Subcutaneous abdominal adipose tissue (tissue), 5 donors: Measurements from ENCODE around the gene WARS2.
A peak's percentile ranks its signal among the peaks of the same experiment; 100 is the strongest.

Experiments
- H3K27ac ChIP-seq: one replicate; pipeline ENCODE4 v1.7.0; 2013; ENCODE audit warnings: low read depth, mild to moderate bottlenecking, inconsistent platforms, low read length, moderate library complexity
- H3K27me3 ChIP-seq, 5 donors: one replicate each; pipeline ENCODE4 v1.7.0; 2013; ENCODE audit warnings: low read length in 5 of 5, inconsistent platforms in 1 of 5; ENCODE audit not compliant: control insufficient read depth in 5 of 5, insufficient read depth in 4 of 5
- H3K36me3 ChIP-seq, 5 donors: one replicate each; pipeline ENCODE4 v1.7.0; 2013; ENCODE audit warnings: low read length in 5 of 5; ENCODE audit not compliant: control insufficient read depth in 5 of 5, insufficient read depth in 5 of 5
- H3K4me1 ChIP-seq, 5 donors: one replicate each; pipeline ENCODE4 v1.7.0; 2013; ENCODE audit warnings: low read length in 5 of 5, mild to moderate bottlenecking in 3 of 5, moderate library complexity in 1 of 5; ENCODE audit not compliant: control insufficient read depth in 5 of 5, insufficient read depth in 5 of 5
- H3K4me3 ChIP-seq, 5 donors: one replicate each; pipeline ENCODE4 v1.7.0; 2013; ENCODE audit warnings: low read length in 5 of 5, low read depth in 1 of 5
- H3K9ac ChIP-seq, 5 donors: one replicate each; pipeline ENCODE4 v1.7.0; 2013; ENCODE audit warnings: low read length in 5 of 5, mild to moderate bottlenecking in 4 of 5, moderate library complexity in 3 of 5
- H3K9me3 ChIP-seq, 5 donors: one replicate each; pipeline ENCODE4 v1.7.0; 2013; ENCODE audit warnings: low read length in 5 of 5; ENCODE audit not compliant: control insufficient read depth in 5 of 5
- donor health status: healthy.
- donor health status: healthy.
- donor health status: healthy.
- donor health status: healthy.
- donor health status: healthy.

The WARS2 gene

GRCh38 chr1:118984086-118984721 lies 156.2 kb downstream of the WARS2 start:
- Histone ChIP-seq H3K27me3 (peaks cover 0 to 27% (median 18%) of the 10 kb centered on the region in 5 donors), H3K9ac (peak overlapping the region in 3 of 5 donors; percentile 24 to 95 (median 82)), H3K4me1 (peaks cover 4 to 67% (median 56%) of the 10 kb centered on the region in 5 donors), H3K36me3 (no peaks in the 10 kb centered on the region), H3K27ac (peak overlapping the region; percentile 93), H3K9me3 (no peaks in the 10 kb centered on the region), H3K4me3 (peak overlapping the region; percentile 41 to 88 (median 81))

GRCh38 chr1:118983558-118984041 lies 156.9 kb downstream of the WARS2 start:
- H3K9me3 ChIP-seq = no peaks in the 10 kb centered on the region
- H3K4me3 ChIP-seq = peak overlapping the region in 4 of 5 donors; percentile 77 to 88 (median 84)
- no peaks in the 10 kb centered on the region for H3K36me3 ChIP-seq
- H3K27me3 ChIP-seq = peaks cover 0 to 27% (median 19%) of the 10 kb centered on the region in 5 donors
- H3K4me1 ChIP-seq = peaks cover 4 to 63% (median 53%) of the 10 kb centered on the region in 5 donors
- peak overlapping the region; percentile 93 for H3K27ac ChIP-seq
- peak overlapping the region in 1 of 5 donors; percentile 82 for H3K9ac ChIP-seq

- no peaks in the 10 kb centered on the region for H3K9me3 ChIP-seq
- peak overlapping the region in 4 of 5 donors; percentile 77 to 88 (median 84) for H3K4me3 ChIP-seq
- H3K4me1 ChIP-seq = peaks cover 4 to 58% (median 46%) of the 10 kb centered on the region in 5 donors
- H3K27ac ChIP-seq = peak overlapping the region; percentile 93
- H3K9ac ChIP-seq = no peak overlapping the region
- peaks cover 0 to 27% (median 16%) of the 10 kb centered on the region in 5 donors for H3K27me3 ChIP-seq
- H3K36me3 ChIP-seq = no peaks in the 10 kb centered on the region
Measured at GRCh38 chr1:118982821-118983557, 157.5 kb downstream of the WARS2 start.

GRCh38 chr1:118982266-118982665 lies 158.2 kb downstream of the WARS2 start:
- peaks cover 4 to 51% (median 40%) of the 10 kb centered on the region in 5 donors for H3K4me1 ChIP-seq

GRCh38 chr1:118981436-118981835 lies 159.0 kb downstream of the WARS2 start:
- H3K27ac ChIP-seq = no peak overlapping the region
- H3K4me3 ChIP-seq = no peak overlapping the region
- H3K4me1 ChIP-seq = peaks cover 4 to 45% (median 42%) of the 10 kb centered on the region in 5 donors
- peaks cover 0 to 19% (median 13%) of the 10 kb centered on the region in 5 donors for H3K27me3 ChIP-seq
- H3K36me3 ChIP-seq = no peaks in the 10 kb centered on the region
- no peaks in the 10 kb centered on the region for H3K9me3 ChIP-seq
- H3K9ac ChIP-seq = no peak overlapping the region

More at GRCh38 chr1:118982266-118982665, 158.2 kb downstream of the WARS2 start:
- Histone ChIP-seq H3K27me3 (peaks cover 0 to 25% (median 16%) of the 10 kb centered on the region in 5 donors), H3K4me3 (no peak overlapping the region), H3K9me3 (no peaks in the 10 kb centered on the region), H3K36me3 (no peaks in the 10 kb centered on the region), H3K27ac (no peak overlapping the region), H3K9ac (no peak overlapping the region)
